Right forelimb (tissue), 1 donor: ENCODE results near the gene BTBD9.
A peak's percentile ranks its signal among the peaks of the same experiment; 100 is the strongest.

Experiments
- DNase-seq: peaks from one replicate; pipeline ENCODE4 v3.0.0-alpha.2; 2018

The BTBD9 gene

GRCh38 chr6:38220069-38220723 is 419.5 kb downstream of the BTBD9 start:
- no peak for DNase-seq

- no peak for DNase-seq
Measured at GRCh38 chr6:38218235-38218634, 421.5 kb downstream of the BTBD9 start.

- no peak for DNase-seq
Measured at GRCh38 chr6:38216451-38216850, 423.3 kb downstream of the BTBD9 start.

GRCh38 chr6:38215651-38216311 is 423.9 kb downstream of the BTBD9 start:
- no peak for DNase-seq

GRCh38 chr6:38215225-38215624 is 424.5 kb downstream of the BTBD9 start:
- no peak for DNase-seq

- DNase-seq: no peak
Measured at GRCh38 chr6:38214159-38214558, 425.6 kb downstream of the BTBD9 start.

- no peak for DNase-seq
Measured at GRCh38 chr6:38213251-38213658, 426.5 kb downstream of the BTBD9 start.

GRCh38 chr6:38212579-38212978 is 427.1 kb downstream of the BTBD9 start:
- no peak for DNase-seq

GRCh38 chr6:38212116-38212515 is 427.6 kb downstream of the BTBD9 start:
- no peak for DNase-seq

- peak; percentile 57 for DNase-seq
Measured at GRCh38 chr6:38209371-38210260, 430.1 kb downstream of the BTBD9 start.

GRCh38 chr6:38208028-38208427 is 431.7 kb downstream of the BTBD9 start:
- no peak for DNase-seq

- no peak for DNase-seq
Measured at GRCh38 chr6:38207375-38207774, 432.4 kb downstream of the BTBD9 start.

- DNase-seq: peak; percentile 24
Measured at GRCh38 chr6:38198219-38198618, 441.5 kb downstream of the BTBD9 start.

GRCh38 chr6:38195113-38195635 is 444.6 kb downstream of the BTBD9 start:
- DNase-seq: no peak

GRCh38 chr6:38194589-38194988 is 445.1 kb downstream of the BTBD9 start:
- DNase-seq: peak; percentile 32

- DNase-seq: no peak
Measured at GRCh38 chr6:38194282-38194572, 445.5 kb downstream of the BTBD9 start.

- DNase-seq: peak; percentile 27
Measured at GRCh38 chr6:38193481-38194281, 446.0 kb downstream of the BTBD9 start.

- peak; percentile 37 for DNase-seq
Measured at GRCh38 chr6:38193051-38193450, 446.7 kb downstream of the BTBD9 start.

GRCh38 chr6:38192487-38192886 is 447.2 kb downstream of the BTBD9 start:
- peak; percentile 7 for DNase-seq

- DNase-seq: no peak
Measured at GRCh38 chr6:38192011-38192410, 447.7 kb downstream of the BTBD9 start.

- DNase-seq: peak; percentile 10
Measured at GRCh38 chr6:38191418-38191817, 448.3 kb downstream of the BTBD9 start.

GRCh38 chr6:38188677-38189335 is 450.9 kb downstream of the BTBD9 start:
- peak; percentile 34 for DNase-seq
